ENCODE results near the gene LBHD1.
A peak's percentile ranks its signal among the peaks of the same experiment; 100 is the strongest.
"Not testable (repeated sequence)": the region's sequence is repeated elsewhere in the genome, so short reads cannot be mapped to it uniquely, and the experiment has no call there.

LBHD1 gene

GRCh38 chr11:62645671-62645945, 26.5 kb downstream of the LBHD1 start:
- no peak for ATAC-seq (ENCODE audit: low read depth)
- Mint-ChIP-seq H3K27ac (peak overlapping the region; percentile 88), H3K4me1 (peaks cover 9% of the 10 kb centered on the region), H3K27me3 (no peaks in the 10 kb centered on the region), H3K9me3 (no peaks in the 10 kb centered on the region), H3K36me3 (no peaks in the 10 kb centered on the region), H3K4me3 (peak overlapping the region; percentile 90)
- DNase-seq (ENCODE audit: low spot score in 2 of 2), result no peak

- Mint-ChIP-seq H3K4me3 (peak overlapping the region; percentile 21), H3K9me3 (no peaks in the 10 kb centered on the region), H3K4me1 (peaks cover 12% of the 10 kb centered on the region), H3K36me3 (peaks cover 5% of the 10 kb centered on the region), H3K27ac (peak overlapping the region; percentile 58), H3K27me3 (no peaks in the 10 kb centered on the region)
- DNase-seq (ENCODE audit: low spot score in 2 of 2) (no peak), ATAC-seq (ENCODE audit: low read depth) (no peak)
These were observed 27.8 kb downstream of the LBHD1 start for GRCh38 chr11:62644220-62644619.

- H3K27ac Mint-ChIP-seq, result no peak overlapping the region
- no peaks in the 10 kb centered on the region for H3K27me3 Mint-ChIP-seq
- peaks cover 5% of the 10 kb centered on the region for H3K4me1 Mint-ChIP-seq
- H3K36me3 Mint-ChIP-seq, result peaks cover 51% of the 10 kb centered on the region
- H3K4me3 Mint-ChIP-seq, result no peak overlapping the region
- no peaks in the 10 kb centered on the region for H3K9me3 Mint-ChIP-seq
- no peak for DNase-seq (ENCODE audit: low spot score in 2 of 2)
- no peak for ATAC-seq (ENCODE audit: low read depth)
These were observed 39.6 kb downstream of the LBHD1 start for GRCh38 chr11:62632492-62632891.

- no peaks in the 10 kb centered on the region for H3K4me1 Mint-ChIP-seq
- H3K36me3 Mint-ChIP-seq, result peaks cover 48% of the 10 kb centered on the region
- no peak for ATAC-seq (ENCODE audit: low read depth)
- H3K9me3 Mint-ChIP-seq, result no peaks in the 10 kb centered on the region
- H3K27me3 Mint-ChIP-seq, result no peaks in the 10 kb centered on the region
- H3K27ac Mint-ChIP-seq, result no peak overlapping the region
- H3K4me3 Mint-ChIP-seq, result no peak overlapping the region
- no peak for DNase-seq (ENCODE audit: low spot score in 2 of 2)
These were observed 44.4 kb downstream of the LBHD1 start for GRCh38 chr11:62627713-62628112.

- no peak for DNase-seq (ENCODE audit: low spot score in 2 of 2)
- peaks cover 17% of the 10 kb centered on the region for H3K36me3 Mint-ChIP-seq
- no peaks in the 10 kb centered on the region for H3K27me3 Mint-ChIP-seq
- H3K9me3 Mint-ChIP-seq, result no peaks in the 10 kb centered on the region
- H3K27ac Mint-ChIP-seq, result peak overlapping the region; percentile 93
- peak overlapping the region; percentile 84 for H3K4me3 Mint-ChIP-seq
- peaks cover 10% of the 10 kb centered on the region for H3K4me1 Mint-ChIP-seq
- ATAC-seq (ENCODE audit: low read depth), result no peak
These were observed 49.5 kb downstream of the LBHD1 start for GRCh38 chr11:62622476-62623089.

- Mint-ChIP-seq H3K27me3 (no peaks in the 10 kb centered on the region), H3K9me3 (no peaks in the 10 kb centered on the region), H3K4me1 (peaks cover 10% of the 10 kb centered on the region), H3K27ac (peak within 1 kb of the TSS; percentile 93), H3K36me3 (peaks cover 13% of the 10 kb centered on the region), H3K4me3 (peak within 1 kb of the TSS; percentile 86)
- DNase-seq (ENCODE audit: low spot score in 2 of 2) (peak; percentile 93 to 97), ATAC-seq (ENCODE audit: low read depth) (peak; percentile 85)
These were observed 50.2 kb downstream of the LBHD1 start, which contains the start of gene B3GAT3 for GRCh38 chr11:62621567-62622470. Gene B3GAT3 (minus strand): TSS chr11:62621986. CDS start chr11:62621947, 39 bp downstream.

GRCh38 chr11:62621027-62621566, 51.0 kb downstream of the LBHD1 start:
- H3K4me3 Mint-ChIP-seq, result peak overlapping the region; percentile 86
- DNase-seq (ENCODE audit: low spot score in 2 of 2) (no peak), ATAC-seq (ENCODE audit: low read depth) (no peak)
- H3K27ac Mint-ChIP-seq, result peak overlapping the region; percentile 93
- H3K9me3 Mint-ChIP-seq, result no peaks in the 10 kb centered on the region
- H3K27me3 Mint-ChIP-seq, result no peaks in the 10 kb centered on the region
- H3K4me1 Mint-ChIP-seq, result peaks cover 10% of the 10 kb centered on the region
- peaks cover 10% of the 10 kb centered on the region for H3K36me3 Mint-ChIP-seq

- not testable (repeated sequence) for ATAC-seq (ENCODE audit: low read depth); DNase-seq (ENCODE audit: low spot score in 2 of 2); H3K9me3 Mint-ChIP-seq; H3K27ac Mint-ChIP-seq; H3K4me1 Mint-ChIP-seq; H3K36me3 Mint-ChIP-seq; H3K27me3 Mint-ChIP-seq; H3K4me3 Mint-ChIP-seq
These were observed 55.1 kb downstream of the LBHD1 start for GRCh38 chr11:62616957-62617356.

- H3K27ac Mint-ChIP-seq, result no peak overlapping the region
- no peaks in the 10 kb centered on the region for H3K9me3 Mint-ChIP-seq
- DNase-seq (ENCODE audit: low spot score in 2 of 2), result no peak
- no peaks in the 10 kb centered on the region for H3K27me3 Mint-ChIP-seq
- no peak for ATAC-seq (ENCODE audit: low read depth)
- H3K4me3 Mint-ChIP-seq, result no peak overlapping the region
- peaks cover 9% of the 10 kb centered on the region for H3K4me1 Mint-ChIP-seq
- H3K36me3 Mint-ChIP-seq, result peaks cover 3% of the 10 kb centered on the region
These were observed 56.5 kb downstream of the LBHD1 start for GRCh38 chr11:62615521-62615920.

GRCh38 chr11:62614275-62614674, 57.8 kb downstream of the LBHD1 start:
- ATAC-seq (ENCODE audit: low read depth) (no peak), DNase-seq (ENCODE audit: low spot score in 2 of 2) (no peak)
- no peaks in the 10 kb centered on the region for H3K27me3 Mint-ChIP-seq
- H3K4me1 Mint-ChIP-seq, result peaks cover 11% of the 10 kb centered on the region
- H3K9me3 Mint-ChIP-seq, result no peaks in the 10 kb centered on the region
- no peak overlapping the region for H3K4me3 Mint-ChIP-seq
- H3K36me3 Mint-ChIP-seq, result peaks cover 3% of the 10 kb centered on the region
- peak overlapping the region; percentile 35 for H3K27ac Mint-ChIP-seq

- no peak for ATAC-seq (ENCODE audit: low read depth)
- no peaks in the 10 kb centered on the region for H3K9me3 Mint-ChIP-seq
- peaks cover 15% of the 10 kb centered on the region for H3K4me1 Mint-ChIP-seq
- H3K27me3 Mint-ChIP-seq, result no peaks in the 10 kb centered on the region
- no peak for DNase-seq (ENCODE audit: low spot score in 2 of 2)
- H3K4me3 Mint-ChIP-seq, result peak overlapping the region; percentile 74
- H3K36me3 Mint-ChIP-seq, result peaks cover 3% of the 10 kb centered on the region
- peak overlapping the region; percentile 35 for H3K27ac Mint-ChIP-seq
These were observed 58.7 kb downstream of the LBHD1 start for GRCh38 chr11:62613291-62613778.
